Uterus (tissue), 2 donors: Measurements from ENCODE around the gene VAC14.

ENCODE experiments used
- POLR2A ChIP-seq, 2 donors: fragments of 450-650 bp; IDR thresholded peaks; one replicate each; pipeline ENCODE4 v1.6.1; 2016; ENCODE audit warnings: antibody characterized with exemption in 2 of 2, mild to moderate bottlenecking in 1 of 2, moderate library complexity in 1 of 2
- TF ChIP-seq, protein P1 (sequence below), 4 experiments: fragments of 200-600 bp in 2 of 4; fragments of 450-650 bp in 2 of 4; sonication (generic) in 2 of 4; IDR thresholded peaks; one replicate each; pipeline ENCODE4 v1.5.1; 2016 to 2019; ENCODE audit warnings: antibody characterized with exemption in 4 of 4, mild to moderate bottlenecking in 2 of 4, moderate library complexity in 1 of 4

DNA sequence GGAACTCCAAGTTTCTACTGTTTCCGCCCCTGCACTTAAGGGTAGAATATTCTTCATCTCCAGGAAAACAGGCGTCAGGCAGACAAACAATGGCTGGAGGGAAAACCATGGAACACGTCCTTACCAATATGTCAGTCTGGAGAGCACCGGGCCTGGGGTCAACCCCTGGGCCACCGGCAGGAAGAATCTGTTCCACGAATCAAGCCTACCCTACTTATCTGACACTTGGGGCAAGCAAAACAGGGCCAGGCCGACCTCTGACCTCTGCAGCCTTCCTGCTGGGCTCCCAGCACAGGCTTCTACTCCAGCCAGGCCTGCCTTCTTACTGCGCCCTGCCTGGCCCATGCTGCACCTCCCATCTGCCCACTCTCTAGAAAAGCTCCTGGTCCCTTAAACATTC lies 10.1 kb downstream of the VAC14 start:
- TF ChIP-seq, protein P1, sequence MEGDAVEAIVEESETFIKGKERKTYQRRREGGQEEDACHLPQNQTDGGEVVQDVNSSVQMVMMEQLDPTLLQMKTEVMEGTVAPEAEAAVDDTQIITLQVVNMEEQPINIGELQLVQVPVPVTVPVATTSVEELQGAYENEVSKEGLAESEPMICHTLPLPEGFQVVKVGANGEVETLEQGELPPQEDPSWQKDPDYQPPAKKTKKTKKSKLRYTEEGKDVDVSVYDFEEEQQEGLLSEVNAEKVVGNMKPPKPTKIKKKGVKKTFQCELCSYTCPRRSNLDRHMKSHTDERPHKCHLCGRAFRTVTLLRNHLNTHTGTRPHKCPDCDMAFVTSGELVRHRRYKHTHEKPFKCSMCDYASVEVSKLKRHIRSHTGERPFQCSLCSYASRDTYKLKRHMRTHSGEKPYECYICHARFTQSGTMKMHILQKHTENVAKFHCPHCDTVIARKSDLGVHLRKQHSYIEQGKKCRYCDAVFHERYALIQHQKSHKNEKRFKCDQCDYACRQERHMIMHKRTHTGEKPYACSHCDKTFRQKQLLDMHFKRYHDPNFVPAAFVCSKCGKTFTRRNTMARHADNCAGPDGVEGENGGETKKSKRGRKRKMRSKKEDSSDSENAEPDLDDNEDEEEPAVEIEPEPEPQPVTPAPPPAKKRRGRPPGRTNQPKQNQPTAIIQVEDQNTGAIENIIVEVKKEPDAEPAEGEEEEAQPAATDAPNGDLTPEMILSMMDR (IDR thresholded peaks at IDR 0.05) = no peak
- TF ChIP-seq POLR2A (IDR thresholded peaks at IDR 0.05) = no peak
